ENCODE data around the gene RUNX2. TPM values are rescaled to one million over a fixed set of nuclear protein-coding genes. Genes with fewer than 3 reads are reported as not detected.

RUNX2 gene
- polyA plus RNA-seq, 1 donor from 2014 or later, result not detected

DNA sequence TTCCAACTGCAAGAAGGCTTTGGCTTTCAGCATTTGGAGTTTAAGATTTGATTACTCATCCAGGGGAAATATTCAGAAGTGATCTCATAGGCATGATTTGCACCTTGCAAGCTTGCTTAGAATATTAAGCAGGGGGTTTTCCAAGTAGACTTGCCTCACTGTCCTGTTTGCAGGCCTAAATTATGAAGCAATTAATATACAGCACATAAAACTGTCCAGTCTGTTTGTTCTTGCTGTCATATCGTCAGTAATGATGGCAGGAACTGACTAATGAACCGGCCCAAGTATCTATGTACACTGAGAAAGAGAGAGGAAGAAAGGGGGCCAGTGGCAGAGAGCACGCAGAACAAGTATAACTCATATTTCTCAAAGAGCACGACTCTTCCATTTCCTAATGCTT lies 262.1 kb downstream of the RUNX2 start:
- no peak overlapping the region for H3K27ac ChIP-seq (ENCODE audit: low read length)
- no peak overlapping the region for H3K4me2 ChIP-seq (ENCODE audit: low read length)
- H2AFZ ChIP-seq (ENCODE audit: low read depth, low read length), result no peak overlapping the region
- H3K27me3 ChIP-seq (ENCODE audit: insufficient read depth, low read depth, low read length), result no peaks in the 10 kb centered on the region
- no peak overlapping the region for H3K4me3 ChIP-seq (ENCODE audit: low read length)
- H3K9me2 ChIP-seq (ENCODE audit: insufficient read depth, low read length), result no peaks in the 10 kb centered on the region
- no peaks in the 10 kb centered on the region for H4K20me1 ChIP-seq (ENCODE audit: insufficient read depth)
- no peaks in the 10 kb centered on the region for H3K9me3 ChIP-seq (ENCODE audit: low read length)
- TF ChIP-seq, protein P1, sequence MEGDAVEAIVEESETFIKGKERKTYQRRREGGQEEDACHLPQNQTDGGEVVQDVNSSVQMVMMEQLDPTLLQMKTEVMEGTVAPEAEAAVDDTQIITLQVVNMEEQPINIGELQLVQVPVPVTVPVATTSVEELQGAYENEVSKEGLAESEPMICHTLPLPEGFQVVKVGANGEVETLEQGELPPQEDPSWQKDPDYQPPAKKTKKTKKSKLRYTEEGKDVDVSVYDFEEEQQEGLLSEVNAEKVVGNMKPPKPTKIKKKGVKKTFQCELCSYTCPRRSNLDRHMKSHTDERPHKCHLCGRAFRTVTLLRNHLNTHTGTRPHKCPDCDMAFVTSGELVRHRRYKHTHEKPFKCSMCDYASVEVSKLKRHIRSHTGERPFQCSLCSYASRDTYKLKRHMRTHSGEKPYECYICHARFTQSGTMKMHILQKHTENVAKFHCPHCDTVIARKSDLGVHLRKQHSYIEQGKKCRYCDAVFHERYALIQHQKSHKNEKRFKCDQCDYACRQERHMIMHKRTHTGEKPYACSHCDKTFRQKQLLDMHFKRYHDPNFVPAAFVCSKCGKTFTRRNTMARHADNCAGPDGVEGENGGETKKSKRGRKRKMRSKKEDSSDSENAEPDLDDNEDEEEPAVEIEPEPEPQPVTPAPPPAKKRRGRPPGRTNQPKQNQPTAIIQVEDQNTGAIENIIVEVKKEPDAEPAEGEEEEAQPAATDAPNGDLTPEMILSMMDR (IDR thresholded peaks at IDR 0.05; ENCODE audit: poor library complexity, severe bottlenecking), result no peak
- no peak for TF ChIP-seq POLR2AphosphoS5 (IDR thresholded peaks at IDR 0.05)
- no peaks in the 10 kb centered on the region for H3K79me2 ChIP-seq (replicated peaks; ENCODE audit: insufficient read depth, low read length)
- no peaks in the 10 kb centered on the region for H3F3A ChIP-seq (ENCODE audit: insufficient read depth, low read length, poor library complexity, severe bottlenecking)
- H3K9ac ChIP-seq (ENCODE audit: low read length), result no peak overlapping the region
- H3K36me3 ChIP-seq (ENCODE audit: insufficient read depth, low read length), result no peaks in the 10 kb centered on the region

DNA sequence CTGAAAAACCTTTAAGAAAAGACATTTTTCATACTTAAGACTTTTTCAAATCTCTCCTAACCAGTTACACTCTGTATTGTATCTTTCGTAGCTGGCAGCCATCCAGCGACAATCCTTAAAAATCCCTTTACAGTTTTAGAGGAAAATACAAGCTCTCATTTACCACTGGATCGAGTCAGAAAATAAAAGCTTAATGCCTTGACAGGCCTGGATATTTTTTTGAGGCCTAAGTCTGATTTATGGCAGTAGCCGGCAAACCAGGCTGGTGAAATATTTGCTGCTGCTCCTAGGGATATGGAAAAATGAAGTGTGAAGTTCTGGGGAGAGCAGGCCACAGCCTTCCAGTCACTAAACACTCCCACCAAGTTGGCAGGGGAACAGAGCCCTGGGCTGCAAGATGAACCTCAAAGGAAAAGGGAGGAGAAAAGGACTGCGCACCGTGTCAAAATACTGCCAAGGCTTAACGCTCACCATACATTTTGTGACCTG lies 262.6 kb downstream of the RUNX2 start:
- TF ChIP-seq RAD21 (conservative IDR thresholded peaks at IDR 0.05), result no peak
- TF ChIP-seq TAF1 (IDR thresholded peaks at IDR 0.05; ENCODE audit: low read depth), result no peak
- TF ChIP-seq EZH2 (IDR thresholded peaks at IDR 0.05; ENCODE audit: borderline replicate concordance, insufficient read depth, low read length, poor library complexity, severe bottlenecking), result no peak
- TF ChIP-seq SMC3 (conservative IDR thresholded peaks at IDR 0.05; ENCODE audit: poor library complexity), result no peak
- TF ChIP-seq EP300 (conservative IDR thresholded peaks at IDR 0.05; ENCODE audit: poor library complexity, severe bottlenecking), result no peak
- no peak for TF ChIP-seq POLR2AphosphoS5 (IDR thresholded peaks at IDR 0.05)
- no peak for TF ChIP-seq MXI1 (conservative IDR thresholded peaks at IDR 0.05; ENCODE audit: poor library complexity, severe bottlenecking)
- TF ChIP-seq, protein P1 (IDR thresholded peaks at IDR 0.05; ENCODE audit: poor library complexity, severe bottlenecking), result no peak
- TF ChIP-seq, protein P2, sequence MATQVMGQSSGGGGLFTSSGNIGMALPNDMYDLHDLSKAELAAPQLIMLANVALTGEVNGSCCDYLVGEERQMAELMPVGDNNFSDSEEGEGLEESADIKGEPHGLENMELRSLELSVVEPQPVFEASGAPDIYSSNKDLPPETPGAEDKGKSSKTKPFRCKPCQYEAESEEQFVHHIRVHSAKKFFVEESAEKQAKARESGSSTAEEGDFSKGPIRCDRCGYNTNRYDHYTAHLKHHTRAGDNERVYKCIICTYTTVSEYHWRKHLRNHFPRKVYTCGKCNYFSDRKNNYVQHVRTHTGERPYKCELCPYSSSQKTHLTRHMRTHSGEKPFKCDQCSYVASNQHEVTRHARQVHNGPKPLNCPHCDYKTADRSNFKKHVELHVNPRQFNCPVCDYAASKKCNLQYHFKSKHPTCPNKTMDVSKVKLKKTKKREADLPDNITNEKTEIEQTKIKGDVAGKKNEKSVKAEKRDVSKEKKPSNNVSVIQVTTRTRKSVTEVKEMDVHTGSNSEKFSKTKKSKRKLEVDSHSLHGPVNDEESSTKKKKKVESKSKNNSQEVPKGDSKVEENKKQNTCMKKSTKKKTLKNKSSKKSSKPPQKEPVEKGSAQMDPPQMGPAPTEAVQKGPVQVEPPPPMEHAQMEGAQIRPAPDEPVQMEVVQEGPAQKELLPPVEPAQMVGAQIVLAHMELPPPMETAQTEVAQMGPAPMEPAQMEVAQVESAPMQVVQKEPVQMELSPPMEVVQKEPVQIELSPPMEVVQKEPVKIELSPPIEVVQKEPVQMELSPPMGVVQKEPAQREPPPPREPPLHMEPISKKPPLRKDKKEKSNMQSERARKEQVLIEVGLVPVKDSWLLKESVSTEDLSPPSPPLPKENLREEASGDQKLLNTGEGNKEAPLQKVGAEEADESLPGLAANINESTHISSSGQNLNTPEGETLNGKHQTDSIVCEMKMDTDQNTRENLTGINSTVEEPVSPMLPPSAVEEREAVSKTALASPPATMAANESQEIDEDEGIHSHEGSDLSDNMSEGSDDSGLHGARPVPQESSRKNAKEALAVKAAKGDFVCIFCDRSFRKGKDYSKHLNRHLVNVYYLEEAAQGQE (IDR thresholded peaks at IDR 0.05; ENCODE audit: borderline replicate concordance), result no peak
- no peaks in the 10 kb centered on the region for H3K9me3 ChIP-seq (ENCODE audit: low read length)
- no peak overlapping the region for H3K27ac ChIP-seq (ENCODE audit: low read length)
- H4K20me1 ChIP-seq (ENCODE audit: insufficient read depth), result no peaks in the 10 kb centered on the region
- H3K9ac ChIP-seq (ENCODE audit: low read length), result no peak overlapping the region
- no peak overlapping the region for H2AFZ ChIP-seq (ENCODE audit: low read depth, low read length)
- H3K27me3 ChIP-seq (ENCODE audit: insufficient read depth, low read depth, low read length), result no peaks in the 10 kb centered on the region
- H3K4me3 ChIP-seq (ENCODE audit: low read length), result no peak overlapping the region
- no peaks in the 10 kb centered on the region for H3K79me2 ChIP-seq (replicated peaks; ENCODE audit: insufficient read depth, low read length)
- no peak overlapping the region for H3K4me2 ChIP-seq (ENCODE audit: low read length)
- H3K9me2 ChIP-seq (ENCODE audit: insufficient read depth, low read length), result no peaks in the 10 kb centered on the region
- no peaks in the 10 kb centered on the region for H3F3A ChIP-seq (ENCODE audit: insufficient read depth, low read length, poor library complexity, severe bottlenecking)
- no peaks in the 10 kb centered on the region for H3K36me3 ChIP-seq (ENCODE audit: insufficient read depth, low read length)
